Keratinocyte (primary cell): ENCODE results near the gene UPK1B. TPM values are rescaled to one million over a fixed set of nuclear protein-coding genes. Genes with fewer than 3 reads are reported as not detected.

ENCODE experiments used
- DNase-seq: peaks from one replicate; pipeline ENCODE4 v3.0.0-alpha.2; 2011; ENCODE audit warnings: low read depth, missing footprints, low spot score
- FAIRE-seq: peaks from 2 replicates; lab custom pipeline; 2011; peaks lifted over from hg19 to GRCh38; lab: Jason Lieb, UNC
- H2AFZ ChIP-seq: 2 replicates; pipeline ENCODE4 v1.6.0; 2012; ENCODE audit warnings: low read length, control low read depth, inconsistent platforms; ENCODE audit not compliant: control insufficient read depth
- H3K27ac ChIP-seq: 2 replicates; pipeline ENCODE4 v1.5.1; 2011; ENCODE audit warnings: low read length; ENCODE audit not compliant: control insufficient read depth, insufficient read depth
- H3K27me3 ChIP-seq: 3 replicates; pipeline ENCODE4 v1.6.0; 2011; ENCODE audit warnings: low read length; ENCODE audit not compliant: control insufficient read depth, insufficient read depth; ENCODE audit errors: extremely low read depth
- H3K36me3 ChIP-seq, 2 experiments: 2 replicates in 1 of 2; 3 replicates in 1 of 2; pipeline ENCODE4 v1.5.1; 2011; ENCODE audit warnings: low read length in 2 of 2, mild to moderate bottlenecking in 1 of 2; ENCODE audit not compliant: control insufficient read depth in 2 of 2, insufficient read depth in 2 of 2; ENCODE audit errors: extremely low read depth in 1 of 2
- H3K4me1 ChIP-seq: 3 replicates; pipeline ENCODE4 v1.5.1; 2011; ENCODE audit warnings: low read length; ENCODE audit not compliant: control insufficient read depth, insufficient read depth; ENCODE audit errors: extremely low read depth
- H3K4me2 ChIP-seq: 3 replicates; pipeline ENCODE4 v1.6.0; 2011; ENCODE audit warnings: low read depth, low read length; ENCODE audit not compliant: control insufficient read depth, insufficient read depth; ENCODE audit errors: extremely low read depth
- H3K4me3 ChIP-seq, 3 experiments: fragments of 200-600 bp in 1 of 3; sonication (generic) in 1 of 3; 2 replicates in 2 of 3; 3 replicates in 1 of 3; pipeline ENCODE4 v1.5.1; 2011 to 2016; ENCODE audit warnings: low read length in 3 of 3, mild to moderate bottlenecking in 3 of 3, control low read depth in 2 of 3, inconsistent platforms in 1 of 3, low read depth in 1 of 3, mixed read lengths in 1 of 3, mixed run types in 1 of 3, moderate library complexity in 1 of 3; ENCODE audit not compliant: control insufficient read depth in 2 of 3, insufficient read depth in 2 of 3; ENCODE audit errors: extremely low read depth in 1 of 3
- H3K79me2 ChIP-seq: 2 replicates; pipeline ENCODE4 v1.6.0; 2012; ENCODE audit warnings: low read length; ENCODE audit not compliant: control insufficient read depth, insufficient read depth
- H3K9ac ChIP-seq: 3 replicates; pipeline ENCODE4 v1.6.0; 2011; ENCODE audit warnings: low read length; ENCODE audit not compliant: control insufficient read depth, insufficient read depth; ENCODE audit errors: extremely low read depth
- H3K9me1 ChIP-seq: 3 replicates; pipeline ENCODE4 v1.6.0; 2011; ENCODE audit warnings: low read length; ENCODE audit not compliant: control insufficient read depth, insufficient read depth; ENCODE audit errors: extremely low read depth
- H3K9me3 ChIP-seq: 2 replicates; pipeline ENCODE4 v1.5.1; 2012; ENCODE audit warnings: low read depth, low read length; ENCODE audit not compliant: control insufficient read depth
- H4K20me1 ChIP-seq: 3 replicates; pipeline ENCODE4 v1.6.0; 2011; ENCODE audit warnings: low read length; ENCODE audit not compliant: control insufficient read depth, insufficient read depth; ENCODE audit errors: extremely low read depth
- CTCF ChIP-seq, 3 experiments: IDR thresholded peaks in 1 of 3; conservative IDR thresholded peaks in 1 of 3; optimal IDR thresholded peaks in 1 of 3; 2 replicates in 2 of 3; 3 replicates in 1 of 3; pipeline versions ENCODE3 to v1.5.1; 2011; ENCODE audit warnings: low read length in 3 of 3, mild to moderate bottlenecking in 3 of 3, moderate library complexity in 2 of 3, control low read depth in 1 of 3, inconsistent platforms in 1 of 3; ENCODE audit not compliant: insufficient read depth in 2 of 3; ENCODE audit errors: extremely low read depth in 1 of 3
- EZH2 ChIP-seq: IDR thresholded peaks from one replicate; pipeline ENCODE4 v1.6.1; 2012; ENCODE audit warnings: inconsistent platforms, mild to moderate bottlenecking, low read length, moderate library complexity
- dilution Hi-C: fragments of 300-500 bp; cut with MboI; formaldehyde crosslinking; loops from one replicate; pipeline ENCODE4 v1.7.0; 2020; ENCODE audit warnings: low sequenced_read_pairs; ENCODE audit not compliant: extremely low pct_ligation_motif_present
- polyA plus RNA-seq, 5 experiments: library from polyadenylated mRNA; depleted of rRNA in 3 of 5; stranded (reverse) in 3 of 5; stranded (forward) in 1 of 5; unstranded in 1 of 5; fragments of >200 nt; gene quantifications; 1 replicate in 1 of 5; 2 replicates in 3 of 5; 3 replicates in 1 of 5; pipeline versions ENCODE4 v1.2.1 to v1.2.3, GENCODE V29; 2011 to 2012; ENCODE audit warnings: missing spikeins in 2 of 5, low read depth in 1 of 5, low replicate concordance in 1 of 5

UPK1B gene
- polyA plus RNA-seq, 1 donor (not counting 4 experiments of a cell fraction or from before 2014, with no cell fraction given) = 54.6 TPM

- no peak for TF ChIP-seq EZH2
- TF ChIP-seq CTCF (optimal IDR thresholded peaks at IDR 0.05 in 1 of 3, IDR thresholded peaks at IDR 0.05 in 1 of 3, conservative IDR thresholded peaks at IDR 0.05 in 1 of 3; ENCODE audit: extremely low read depth in 1 of 3, insufficient read depth in 2 of 3, low read length in 3 of 3) = no peak
- no peaks in the 10 kb centered on the region for H3K9me1 ChIP-seq
- no peaks in the 10 kb centered on the region for H4K20me1 ChIP-seq
- FAIRE-seq (peak; percentile 51), DNase-seq (no peak)
- H3K36me3 ChIP-seq = peaks cover 12 to 16% of the 10 kb centered on the region in 2 experiments
- peaks cover 44% of the 10 kb centered on the region for H3K79me2 ChIP-seq
- no peak overlapping the region for H3K9ac ChIP-seq
- H3K9me3 ChIP-seq = no peaks in the 10 kb centered on the region
- dilution Hi-C loops = no loop called here
- peak overlapping the region; percentile 19 for H3K27ac ChIP-seq
- H3K27me3 ChIP-seq = no peaks in the 10 kb centered on the region
- H3K4me1 ChIP-seq = peaks cover 22% of the 10 kb centered on the region
- H3K4me2 ChIP-seq = peak overlapping the region; percentile 57
- no peak overlapping the region for H3K4me3 ChIP-seq
- H2AFZ ChIP-seq = no peak overlapping the region
Observed at GRCh38 chr3:119234610-119235009, 61.2 kb downstream of the UPK1B start.

- H3K36me3 ChIP-seq = peaks cover 9 to 13% of the 10 kb centered on the region in 2 experiments
- peak overlapping the region in 1 of 3 experiments; percentile 26 for H3K4me3 ChIP-seq
- DNase-seq (peak; percentile 40), FAIRE-seq (peak; percentile 76)
- H4K20me1 ChIP-seq = no peaks in the 10 kb centered on the region
- H3K9me1 ChIP-seq = no peaks in the 10 kb centered on the region
- no peaks in the 10 kb centered on the region for H3K9me3 ChIP-seq
- no peaks in the 10 kb centered on the region for H3K27me3 ChIP-seq
- peaks cover 22% of the 10 kb centered on the region for H3K4me1 ChIP-seq
- H3K9ac ChIP-seq = no peak overlapping the region
- peaks cover 49% of the 10 kb centered on the region for H3K79me2 ChIP-seq
- no peak for TF ChIP-seq EZH2
- TF ChIP-seq CTCF (optimal IDR thresholded peaks at IDR 0.05 in 1 of 3, IDR thresholded peaks at IDR 0.05 in 1 of 3, conservative IDR thresholded peaks at IDR 0.05 in 1 of 3; ENCODE audit: extremely low read depth in 1 of 3, insufficient read depth in 2 of 3, low read length in 3 of 3) = no peak
- peak overlapping the region; percentile 58 for H3K27ac ChIP-seq
- dilution Hi-C loops = no loop called here
- peak overlapping the region; percentile 41 for H2AFZ ChIP-seq
- peak overlapping the region; percentile 57 for H3K4me2 ChIP-seq
Observed at GRCh38 chr3:119235151-119235550, 61.8 kb downstream of the UPK1B start.
